Chondrocyte (in vitro differentiated cells): ENCODE results near the gene TCEAL8. TPM values are rescaled to one million over a fixed set of nuclear protein-coding genes. Genes with fewer than 3 reads are reported as not detected.

Source experiments
- DNase-seq: peaks from one replicate; pipeline ENCODE4 v3.0.0; 2021; ENCODE audit warnings: mixed read lengths, low spot score
- H3K27ac Mint-ChIP-seq: one replicate; pipeline ENCODE4 v1.8.0; 2021; ENCODE audit warnings: mild to moderate bottlenecking, moderate library complexity, mixed read lengths; ENCODE audit not compliant: unreplicated experiment
- H3K27me3 Mint-ChIP-seq: 2 replicates; pipeline ENCODE4 v1.8.0; 2021; ENCODE audit warnings: low read depth, mixed read lengths
- H3K36me3 Mint-ChIP-seq: 2 replicates; pipeline ENCODE4 v1.8.0; 2021; ENCODE audit warnings: low read depth, mixed read lengths
- H3K4me1 Mint-ChIP-seq: 2 replicates; pipeline ENCODE4 v1.8.0; 2021; ENCODE audit warnings: low read depth, mild to moderate bottlenecking, mixed read lengths
- H3K4me3 Mint-ChIP-seq: one replicate; pipeline ENCODE4 v1.8.0; 2021; ENCODE audit warnings: mild to moderate bottlenecking, moderate library complexity, mixed read lengths; ENCODE audit not compliant: unreplicated experiment
- H3K9me3 Mint-ChIP-seq: 2 replicates; pipeline ENCODE4 v1.8.0; 2021; ENCODE audit warnings: low read depth, mixed read lengths
- CTCF ChIP-seq: fragments of 200-600 bp; sonication (generic); IDR thresholded peaks from 2 replicates; pipeline ENCODE4 v1.5.0; 2021; ENCODE audit warnings: antibody characterized with exemption, mild to moderate bottlenecking, moderate library complexity
- total RNA-seq: library from RNA; stranded (reverse); gene quantifications from 3 replicates; pipeline ENCODE4 v1.2.1, GENCODE V29; 2021

TCEAL8 gene
- total RNA-seq, 1 donor from 2014 or later = 84.3 TPM

- Mint-ChIP-seq H3K9me3 (peaks cover 3% of the 10 kb centered on the region), H3K27me3 (no peaks in the 10 kb centered on the region), H3K4me3 (peak overlapping the region; percentile 80), H3K4me1 (peaks cover 7% of the 10 kb centered on the region), H3K27ac (peak overlapping the region; percentile 63), H3K36me3 (peaks cover 3% of the 10 kb centered on the region)
- no peak for TF ChIP-seq CTCF
- DNase-seq = peak; percentile 94
Observed at GRCh38 chrX:103215425-103215991, 39.4 kb downstream of the TCEAL8 start.

GRCh38 chrX:103214870-103215424 lies 40.0 kb downstream of the TCEAL8 start, which contains the start of gene BEX4:
BEX4 (plus strand) TSS chrX:103215108; CDS start chrX:103216154, 1,046 bp downstream.
- TF ChIP-seq CTCF = no peak
- Mint-ChIP-seq H3K4me3 (peak within 1 kb of the TSS; percentile 80), H3K9me3 (peaks cover 3% of the 10 kb centered on the region), H3K4me1 (peaks cover 7% of the 10 kb centered on the region), H3K36me3 (peaks cover 3% of the 10 kb centered on the region), H3K27ac (peak within 1 kb of the TSS; percentile 94), H3K27me3 (no peaks in the 10 kb centered on the region)
- peak; percentile 92 for DNase-seq

- Mint-ChIP-seq H3K9me3 (no peaks in the 10 kb centered on the region), H3K27ac (no peak overlapping the region), H3K4me3 (no peak overlapping the region), H3K27me3 (no peaks in the 10 kb centered on the region), H3K4me1 (peaks cover 7% of the 10 kb centered on the region), H3K36me3 (peaks cover 3% of the 10 kb centered on the region)
- no peak for DNase-seq
- no peak for TF ChIP-seq CTCF
Observed at GRCh38 chrX:103212749-103213457, 42.1 kb downstream of the TCEAL8 start.

GRCh38 chrX:103211012-103211715 lies 43.8 kb downstream of the TCEAL8 start:
- H3K4me1 Mint-ChIP-seq = peaks cover 6% of the 10 kb centered on the region
- no peak for DNase-seq
- H3K4me3 Mint-ChIP-seq = no peak overlapping the region
- TF ChIP-seq CTCF = peak; percentile 78
- H3K9me3 Mint-ChIP-seq = peaks cover 3% of the 10 kb centered on the region
- no peaks in the 10 kb centered on the region for H3K27me3 Mint-ChIP-seq
- H3K27ac Mint-ChIP-seq = no peak overlapping the region
- H3K36me3 Mint-ChIP-seq = peaks cover 3% of the 10 kb centered on the region

GRCh38 chrX:103210056-103210455 lies 44.9 kb downstream of the TCEAL8 start:
- Mint-ChIP-seq H3K4me1 (peaks cover 3% of the 10 kb centered on the region), H3K27ac (no peak overlapping the region), H3K9me3 (peaks cover 3% of the 10 kb centered on the region), H3K36me3 (no peaks in the 10 kb centered on the region), H3K27me3 (no peaks in the 10 kb centered on the region), H3K4me3 (no peak overlapping the region)
- TF ChIP-seq CTCF = no peak
- DNase-seq = no peak
